Measurements from ENCODE around the gene SEC62.

The SEC62 gene

GRCh38 chr3:169966951-169967915 is 626 bp downstream of the SEC62 start:
- DNase-seq (ENCODE audit: low read depth), result no peak

GRCh38 chr3:169968224-169968885 is 1.7 kb downstream of the SEC62 start:
- no peak for DNase-seq (ENCODE audit: low read depth)

- no peak for DNase-seq (ENCODE audit: low read depth)
Measured at GRCh38 chr3:169969174-169970095, 2.8 kb downstream of the SEC62 start.

GRCh38 chr3:169970847-169971246 is 4.2 kb downstream of the SEC62 start:
- DNase-seq (ENCODE audit: low read depth), result no peak

- DNase-seq (ENCODE audit: low read depth), result no peak
Measured at GRCh38 chr3:169971522-169971921, 4.9 kb downstream of the SEC62 start.

GRCh38 chr3:169980055-169980454 is 13.4 kb downstream of the SEC62 start:
- no peak for DNase-seq (ENCODE audit: low read depth)

- no peak for DNase-seq (ENCODE audit: low read depth)
Measured at GRCh38 chr3:169984292-169984691, 17.7 kb downstream of the SEC62 start.

- no peak for DNase-seq (ENCODE audit: low read depth)
Measured at GRCh38 chr3:169990431-169990830, 23.8 kb downstream of the SEC62 start.

GRCh38 chr3:169992156-169992555 is 25.5 kb downstream of the SEC62 start:
- no peak for DNase-seq (ENCODE audit: low read depth)

GRCh38 chr3:169992781-169993180 is 26.2 kb downstream of the SEC62 start:
- no peak for DNase-seq (ENCODE audit: low read depth)

GRCh38 chr3:169993761-169994160 is 27.2 kb downstream of the SEC62 start:
- no peak for DNase-seq (ENCODE audit: low read depth)

- no peak for DNase-seq (ENCODE audit: low read depth)
Measured at GRCh38 chr3:169996063-169996462, 29.5 kb downstream of the SEC62 start.

- DNase-seq (ENCODE audit: low read depth), result no peak
Measured at GRCh38 chr3:169998668-169999131, 32.1 kb downstream of the SEC62 start.

- no peak for DNase-seq (ENCODE audit: low read depth)
Measured at GRCh38 chr3:169999433-169999832, 32.8 kb downstream of the SEC62 start.

- no peak for DNase-seq (ENCODE audit: low read depth)
Measured at GRCh38 chr3:170000051-170000450, 33.4 kb downstream of the SEC62 start.

- DNase-seq (ENCODE audit: low read depth), result no peak
Measured at GRCh38 chr3:170002231-170002630, 35.6 kb downstream of the SEC62 start.

GRCh38 chr3:170002879-170003278 is 36.3 kb downstream of the SEC62 start:
- DNase-seq (ENCODE audit: low read depth), result no peak

- no peak for DNase-seq (ENCODE audit: low read depth)
Measured at GRCh38 chr3:170003881-170004356, 37.3 kb downstream of the SEC62 start.

GRCh38 chr3:170007031-170007663 is 40.5 kb downstream of the SEC62 start:
- DNase-seq (ENCODE audit: low read depth), result no peak

GRCh38 chr3:170010498-170010897 is 43.9 kb downstream of the SEC62 start:
- DNase-seq (ENCODE audit: low read depth), result no peak

GRCh38 chr3:170012683-170013400 is 46.2 kb downstream of the SEC62 start:
- DNase-seq (ENCODE audit: low read depth), result no peak
